ENCODE data around the gene ABCB7. TPM values are rescaled to one million over a fixed set of nuclear protein-coding genes. Genes with fewer than 3 reads are reported as not detected.
"Not testable (repeated sequence)": the region's sequence is repeated elsewhere in the genome, so short reads cannot be mapped to it uniquely, and the experiment has no call there.

ABCB7 gene
- total RNA-seq, 2 experiments from 2014 or later, result 26.7 to 31.7 TPM

DNA sequence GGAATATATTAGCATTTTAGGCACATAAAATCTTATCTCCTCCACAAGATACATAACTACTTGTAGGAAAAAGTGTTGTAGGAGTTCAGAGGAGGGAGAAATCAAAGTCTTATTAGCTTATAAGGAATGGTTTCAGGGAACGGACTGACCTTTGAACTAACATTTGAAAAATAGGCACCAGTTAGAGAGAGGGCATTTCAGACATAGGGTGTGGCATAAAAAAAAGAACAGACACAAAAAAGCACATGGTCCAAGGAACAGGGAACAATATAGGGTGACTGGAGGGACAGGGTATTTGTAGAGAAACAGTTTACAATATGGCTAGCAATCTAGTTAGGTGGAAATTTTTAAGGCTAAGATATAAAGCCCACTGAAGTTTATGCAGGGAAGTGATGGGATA, 6.4 kb downstream of the ABCB7 start:
- no peak overlapping the region for H3K4me2 ChIP-seq (ENCODE audit: low read length)
- H3K36me3 ChIP-seq (ENCODE audit: insufficient read depth, low read length), result peaks cover 8% of the 10 kb centered on the region
- CTCF ChIA-PET (ENCODE audit: unreplicated experiment), result no interaction called here
- H3K27ac ChIP-seq (ENCODE audit: low read depth, low read length, poor library complexity, severe bottlenecking), result no peak overlapping the region
- no peaks in the 10 kb centered on the region for H4K20me1 ChIP-seq (ENCODE audit: insufficient read depth, low read length)
- H2AFZ ChIP-seq (ENCODE audit: low read length), result no peak overlapping the region
- peaks cover 67% of the 10 kb centered on the region for H3K79me2 ChIP-seq (ENCODE audit: insufficient read depth, low read depth, low read length)
- BruUV-seq (replicated peaks), result no TSS peak
- TF ChIP-seq EZH2phosphoT487 (IDR thresholded peaks at IDR 0.05; ENCODE audit: borderline replicate concordance, low read depth, low read length), result no peak
- TF ChIP-seq, protein P1, sequence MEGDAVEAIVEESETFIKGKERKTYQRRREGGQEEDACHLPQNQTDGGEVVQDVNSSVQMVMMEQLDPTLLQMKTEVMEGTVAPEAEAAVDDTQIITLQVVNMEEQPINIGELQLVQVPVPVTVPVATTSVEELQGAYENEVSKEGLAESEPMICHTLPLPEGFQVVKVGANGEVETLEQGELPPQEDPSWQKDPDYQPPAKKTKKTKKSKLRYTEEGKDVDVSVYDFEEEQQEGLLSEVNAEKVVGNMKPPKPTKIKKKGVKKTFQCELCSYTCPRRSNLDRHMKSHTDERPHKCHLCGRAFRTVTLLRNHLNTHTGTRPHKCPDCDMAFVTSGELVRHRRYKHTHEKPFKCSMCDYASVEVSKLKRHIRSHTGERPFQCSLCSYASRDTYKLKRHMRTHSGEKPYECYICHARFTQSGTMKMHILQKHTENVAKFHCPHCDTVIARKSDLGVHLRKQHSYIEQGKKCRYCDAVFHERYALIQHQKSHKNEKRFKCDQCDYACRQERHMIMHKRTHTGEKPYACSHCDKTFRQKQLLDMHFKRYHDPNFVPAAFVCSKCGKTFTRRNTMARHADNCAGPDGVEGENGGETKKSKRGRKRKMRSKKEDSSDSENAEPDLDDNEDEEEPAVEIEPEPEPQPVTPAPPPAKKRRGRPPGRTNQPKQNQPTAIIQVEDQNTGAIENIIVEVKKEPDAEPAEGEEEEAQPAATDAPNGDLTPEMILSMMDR (conservative IDR thresholded peaks at IDR 0.05; ENCODE audit: low read length), result no peak
- no peaks in the 10 kb centered on the region for H3K9me2 ChIP-seq (ENCODE audit: insufficient read depth, low read length)
- intact Hi-C loops (cut with micrococcal nuclease; ENCODE audit: unreplicated experiment), result loop anchor here (5.0 to 10.0 kb wide), 2 partner anchors 42 to 125 kb away; partner anchors contain the start of gene UPRT
- no peaks in the 10 kb centered on the region for H3K9me3 ChIP-seq (ENCODE audit: low read length)
- no peak for DNase-seq (ENCODE audit: low spot score)
- POLR2A ChIA-PET, result no interaction called here
- H3K4me3 ChIP-seq (ENCODE audit: low read depth, low read length, poor library complexity, severe bottlenecking), result no peak overlapping the region
- peaks cover 4% of the 10 kb centered on the region for H3K4me1 ChIP-seq (ENCODE audit: insufficient read depth, low read length, poor library complexity, severe bottlenecking)

DNA sequence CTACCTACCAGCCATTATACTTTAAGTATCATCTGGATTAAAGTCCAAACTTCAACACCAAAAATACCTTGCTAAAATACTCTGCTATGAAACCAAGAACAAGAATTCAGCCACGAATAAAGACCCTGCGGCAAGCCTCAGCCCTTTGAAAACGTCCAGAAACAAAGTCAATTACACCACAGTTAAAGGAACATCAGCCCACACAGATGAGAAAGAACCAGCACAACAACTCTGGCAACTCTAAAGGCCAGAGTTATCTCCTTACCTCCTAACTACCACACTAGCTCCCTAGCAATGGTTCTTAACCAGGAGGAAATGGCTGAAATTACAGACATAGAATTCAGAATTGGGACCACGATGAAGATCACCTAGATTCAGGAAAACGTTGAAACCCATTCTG, 23.4 kb downstream of the ABCB7 start:
- intact Hi-C loops (cut with micrococcal nuclease; ENCODE audit: unreplicated experiment), result no loop called here
- TF ChIP-seq, protein P1 (conservative IDR thresholded peaks at IDR 0.05; ENCODE audit: low read length), result no peak
- no peak for TF ChIP-seq EZH2phosphoT487 (IDR thresholded peaks at IDR 0.05; ENCODE audit: borderline replicate concordance, low read depth, low read length)
- H3K36me3 ChIP-seq (ENCODE audit: insufficient read depth, low read length), result peaks cover 3% of the 10 kb centered on the region
- no peak overlapping the region for H3K4me2 ChIP-seq (ENCODE audit: low read length)
- H3K9me2 ChIP-seq (ENCODE audit: insufficient read depth, low read length), result no peaks in the 10 kb centered on the region
- no TSS peak for BruUV-seq (replicated peaks)
- ChIA-PET POLR2A (no interaction called here), CTCF (ENCODE audit: unreplicated experiment) (no interaction called here)
- H3K27ac ChIP-seq (ENCODE audit: low read depth, low read length, poor library complexity, severe bottlenecking), result no peak overlapping the region
- H3K4me3 ChIP-seq (ENCODE audit: low read depth, low read length, poor library complexity, severe bottlenecking), result no peak overlapping the region
- no peaks in the 10 kb centered on the region for H4K20me1 ChIP-seq (ENCODE audit: insufficient read depth, low read length)
- peaks cover 35% of the 10 kb centered on the region; the same call in 1 of the 2 replicates for H3K79me2 ChIP-seq (ENCODE audit: insufficient read depth, low read depth, low read length)
- DNase-seq (ENCODE audit: low spot score), result no peak
- no peaks in the 10 kb centered on the region for H3K9me3 ChIP-seq (ENCODE audit: low read length)
- no peak overlapping the region for H2AFZ ChIP-seq (ENCODE audit: low read length)
- H3K4me1 ChIP-seq (ENCODE audit: insufficient read depth, low read length, poor library complexity, severe bottlenecking), result no peaks in the 10 kb centered on the region

DNA sequence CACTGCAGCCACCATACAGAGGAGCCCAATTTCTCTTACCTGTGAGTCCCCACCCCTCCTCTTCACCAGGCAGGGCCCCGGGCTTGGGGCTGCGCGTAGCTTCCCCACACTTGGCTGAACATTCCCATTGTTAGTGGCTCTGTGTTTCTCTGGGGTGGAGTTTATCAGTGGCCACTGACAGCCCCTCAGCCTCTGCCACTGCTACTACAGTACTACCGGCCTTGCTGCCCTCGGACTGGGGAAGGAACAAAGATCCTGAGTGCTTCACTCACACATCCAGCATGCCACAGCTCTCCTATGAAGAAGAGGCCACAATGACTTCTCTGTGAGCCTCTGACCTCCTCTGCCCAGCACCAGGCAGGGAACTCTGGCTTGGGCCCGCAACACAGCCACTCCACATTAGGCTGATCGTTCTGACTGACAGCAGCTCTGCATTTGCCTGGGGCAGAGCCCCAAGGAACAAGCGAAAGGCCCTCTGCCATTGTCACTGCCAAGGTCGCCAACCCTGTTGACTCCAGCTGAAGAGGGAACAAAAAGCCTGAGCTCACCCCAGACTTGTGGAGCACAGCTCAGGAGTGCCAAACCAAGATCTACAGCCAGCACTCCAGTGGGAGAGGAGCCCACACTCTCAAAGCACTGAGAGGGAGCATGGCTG, 24.0 kb downstream of the ABCB7 start:
- Histone ChIP-seq H3K4me1 (ENCODE audit: insufficient read depth, low read length, poor library complexity, severe bottlenecking) (no peaks in the 10 kb centered on the region), H3K9me2 (ENCODE audit: insufficient read depth, low read length) (no peaks in the 10 kb centered on the region), H3K4me2 (ENCODE audit: low read length) (no peak overlapping the region), H3K4me3 (ENCODE audit: low read depth, low read length, poor library complexity, severe bottlenecking) (no peak overlapping the region), H3K36me3 (ENCODE audit: insufficient read depth, low read length) (no peaks in the 10 kb centered on the region; the same call in 1 of the 2 replicates), H3K9me3 (ENCODE audit: low read length) (no peaks in the 10 kb centered on the region), H3K79me2 (ENCODE audit: insufficient read depth, low read depth, low read length) (peaks cover 32% of the 10 kb centered on the region; the same call in 1 of the 2 replicates), H3K27ac (ENCODE audit: low read depth, low read length, poor library complexity, severe bottlenecking) (no peak overlapping the region), H2AFZ (ENCODE audit: low read length) (no peak overlapping the region), H4K20me1 (ENCODE audit: insufficient read depth, low read length) (no peaks in the 10 kb centered on the region)
- intact Hi-C loops (cut with micrococcal nuclease; ENCODE audit: unreplicated experiment), result no loop called here
- DNase-seq (ENCODE audit: low spot score), result no peak
- BruUV-seq (replicated peaks), result no TSS peak
- POLR2A ChIA-PET, result no interaction called here
- CTCF ChIA-PET (ENCODE audit: unreplicated experiment), result no interaction called here
- no peak for TF ChIP-seq EZH2phosphoT487 (IDR thresholded peaks at IDR 0.05; ENCODE audit: borderline replicate concordance, low read depth, low read length)
- TF ChIP-seq, protein P1 (conservative IDR thresholded peaks at IDR 0.05; ENCODE audit: low read length), result no peak

DNA sequence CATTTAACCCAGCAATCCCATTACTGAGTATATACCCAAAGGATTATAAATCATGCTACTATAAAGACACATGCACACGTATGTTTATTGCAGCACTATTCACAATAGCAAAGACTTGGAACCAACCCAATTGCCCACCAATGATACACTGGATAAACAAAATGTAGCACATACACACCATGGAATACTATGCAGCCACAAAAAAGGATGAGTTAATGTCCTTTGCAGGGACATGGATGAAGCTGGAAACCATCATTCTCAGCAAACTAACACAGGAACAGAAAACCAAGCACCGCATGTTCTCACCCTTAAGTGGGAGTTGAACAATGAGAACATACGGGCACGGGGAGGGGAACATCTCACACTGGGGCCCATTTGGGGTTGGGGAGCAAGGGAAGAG, 27.0 kb downstream of the ABCB7 start:
- intact Hi-C loops (cut with micrococcal nuclease; ENCODE audit: unreplicated experiment); H3K4me2 ChIP-seq (ENCODE audit: low read length); H3K79me2 ChIP-seq (ENCODE audit: insufficient read depth, low read depth, low read length); DNase-seq (ENCODE audit: low spot score); H2AFZ ChIP-seq (ENCODE audit: low read length); CTCF ChIA-PET (ENCODE audit: unreplicated experiment); H3K9me2 ChIP-seq (ENCODE audit: insufficient read depth, low read length); H3K4me1 ChIP-seq (ENCODE audit: insufficient read depth, low read length, poor library complexity, severe bottlenecking); H3K27ac ChIP-seq (ENCODE audit: low read depth, low read length, poor library complexity, severe bottlenecking); H3K36me3 ChIP-seq (ENCODE audit: insufficient read depth, low read length); POLR2A ChIA-PET; H3K4me3 ChIP-seq (ENCODE audit: low read depth, low read length, poor library complexity, severe bottlenecking); H4K20me1 ChIP-seq (ENCODE audit: insufficient read depth, low read length); H3K9me3 ChIP-seq (ENCODE audit: low read length); BruUV-seq (replicated peaks): not testable (repeated sequence)
